Epithelial cell of proximal tubule (primary cell): ENCODE measurements around the gene RAB23. TPM values are rescaled to one million over a fixed set of nuclear protein-coding genes. Genes with fewer than 3 reads are reported as not detected.

ENCODE experiments used
- DNase-seq: peaks from one replicate; pipeline ENCODE4 v3.0.0-alpha.2; 2011; ENCODE audit warnings: low read depth
- H3K4me3 ChIP-seq: 2 replicates; pipeline ENCODE4 v1.5.1; 2011; ENCODE audit warnings: low read depth, mild to moderate bottlenecking, low read length
- total RNA-seq: library from RNA; depleted of rRNA; stranded (reverse); fragments of >200 nt; gene quantifications from 2 replicates; pipeline ENCODE4 v1.2.3, GENCODE V29; 2015
- TF ChIP-seq, protein P1 (sequence below): conservative IDR thresholded peaks from 2 replicates; pipeline ENCODE4 v1.5.1; 2012; ENCODE audit warnings: low read depth, mild to moderate bottlenecking, low read length

The RAB23 gene
- total RNA-seq, 1 donor from 2014 or later = 10.2 TPM

DNA sequence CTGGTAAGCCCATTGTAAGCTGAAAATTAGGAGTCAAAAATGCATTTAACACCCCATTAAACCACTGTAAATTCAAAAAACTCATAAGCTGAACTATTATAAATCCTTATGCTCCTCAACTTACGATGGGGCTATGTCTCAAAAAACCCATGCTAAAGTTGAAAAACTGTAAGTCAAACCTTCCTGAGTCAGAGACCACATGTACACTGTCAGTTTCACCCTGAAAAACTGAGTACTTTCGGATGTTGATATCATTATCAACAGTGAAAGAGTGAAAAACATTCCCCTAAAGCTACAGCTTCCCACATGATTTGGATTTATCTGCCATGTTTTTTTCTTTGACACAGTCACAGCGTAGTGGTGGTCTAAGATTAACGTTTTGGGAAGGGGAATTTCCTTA, 14.2 kb downstream of the RAB23 start:
- no peak for DNase-seq
- H3K4me3 ChIP-seq = no peak overlapping the region
- TF ChIP-seq, protein P1, sequence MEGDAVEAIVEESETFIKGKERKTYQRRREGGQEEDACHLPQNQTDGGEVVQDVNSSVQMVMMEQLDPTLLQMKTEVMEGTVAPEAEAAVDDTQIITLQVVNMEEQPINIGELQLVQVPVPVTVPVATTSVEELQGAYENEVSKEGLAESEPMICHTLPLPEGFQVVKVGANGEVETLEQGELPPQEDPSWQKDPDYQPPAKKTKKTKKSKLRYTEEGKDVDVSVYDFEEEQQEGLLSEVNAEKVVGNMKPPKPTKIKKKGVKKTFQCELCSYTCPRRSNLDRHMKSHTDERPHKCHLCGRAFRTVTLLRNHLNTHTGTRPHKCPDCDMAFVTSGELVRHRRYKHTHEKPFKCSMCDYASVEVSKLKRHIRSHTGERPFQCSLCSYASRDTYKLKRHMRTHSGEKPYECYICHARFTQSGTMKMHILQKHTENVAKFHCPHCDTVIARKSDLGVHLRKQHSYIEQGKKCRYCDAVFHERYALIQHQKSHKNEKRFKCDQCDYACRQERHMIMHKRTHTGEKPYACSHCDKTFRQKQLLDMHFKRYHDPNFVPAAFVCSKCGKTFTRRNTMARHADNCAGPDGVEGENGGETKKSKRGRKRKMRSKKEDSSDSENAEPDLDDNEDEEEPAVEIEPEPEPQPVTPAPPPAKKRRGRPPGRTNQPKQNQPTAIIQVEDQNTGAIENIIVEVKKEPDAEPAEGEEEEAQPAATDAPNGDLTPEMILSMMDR = no peak

DNA sequence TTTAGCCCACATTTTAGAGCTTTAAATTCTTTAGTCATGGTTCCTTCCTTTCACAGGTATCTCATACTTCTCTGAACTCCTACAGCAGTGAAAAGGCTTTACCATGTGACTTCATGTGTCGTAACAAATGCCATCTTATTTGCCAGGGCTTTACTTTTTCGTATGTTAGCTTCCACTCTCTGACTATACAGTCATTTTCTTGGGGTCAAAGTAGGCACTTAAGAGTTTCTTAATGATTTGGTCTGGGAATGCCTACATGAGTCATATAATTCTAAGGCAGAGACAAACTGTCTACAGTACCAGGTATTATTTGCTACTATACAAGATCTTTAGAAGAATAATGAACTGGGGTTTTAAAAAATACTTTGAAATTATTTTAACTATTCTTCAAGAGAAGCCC, 15.0 kb downstream of the RAB23 start:
- peak; percentile 39 for DNase-seq
- TF ChIP-seq, protein P1 = no peak
- H3K4me3 ChIP-seq = no peak overlapping the region

DNA sequence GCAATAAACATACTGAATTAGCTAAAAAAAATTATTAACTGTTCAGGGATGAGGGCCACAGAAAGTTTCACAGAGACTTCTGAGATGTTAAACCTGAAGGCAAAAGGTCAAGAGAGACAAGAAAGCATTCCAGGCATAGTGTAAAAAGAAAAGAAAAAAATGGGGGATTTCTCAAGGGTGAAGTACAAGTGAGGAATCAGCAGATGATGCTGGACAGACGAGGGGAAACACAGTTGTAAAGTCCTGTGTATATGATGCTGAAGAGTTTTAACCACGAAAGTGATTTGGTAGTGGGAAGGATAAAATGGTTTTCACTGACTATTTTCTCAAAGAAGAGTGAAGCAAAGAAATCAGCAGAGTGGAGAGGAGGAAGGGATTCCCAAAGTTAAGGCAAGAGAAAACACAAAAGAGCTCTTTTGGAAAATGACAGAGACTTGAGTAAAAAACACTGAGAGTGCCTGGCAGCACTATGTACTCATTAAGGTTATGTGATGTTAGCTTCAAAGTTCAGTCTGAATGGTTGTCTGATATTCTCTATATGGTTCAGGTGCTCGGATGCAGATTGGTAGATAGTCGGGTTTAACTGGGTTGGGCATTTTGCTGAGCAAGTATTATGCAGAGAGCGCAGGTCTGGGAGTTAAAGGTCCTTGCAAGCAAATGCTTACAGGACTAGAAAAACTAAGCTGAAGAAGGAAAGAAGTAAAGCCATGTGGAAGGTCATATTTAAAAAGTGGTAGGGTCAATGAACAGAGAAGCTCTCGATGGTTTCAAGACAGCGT, 16.4 kb downstream of the RAB23 start:
- H3K4me3 ChIP-seq = no peak overlapping the region
- no peak for DNase-seq
- TF ChIP-seq, protein P1 = no peak

DNA sequence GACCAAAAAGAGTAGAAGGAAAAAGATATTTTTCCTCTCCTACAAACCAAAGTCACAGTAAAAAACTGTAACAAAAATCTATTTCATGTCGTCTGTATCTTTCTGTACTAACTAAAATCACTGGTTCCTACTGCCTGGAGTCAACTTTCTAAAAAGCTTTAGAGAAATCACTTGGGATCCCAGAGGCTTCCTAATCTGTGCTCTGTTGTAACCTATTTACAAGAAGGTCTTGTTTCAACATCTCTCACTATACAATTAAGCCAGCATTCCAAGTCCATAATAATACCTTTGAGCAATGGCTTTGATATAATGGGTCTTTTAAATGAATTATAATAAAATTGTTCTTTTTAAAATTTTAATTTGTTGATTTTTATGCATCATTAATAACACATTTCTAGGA, 20.4 kb downstream of the RAB23 start:
- TF ChIP-seq, protein P1 = no peak

DNA sequence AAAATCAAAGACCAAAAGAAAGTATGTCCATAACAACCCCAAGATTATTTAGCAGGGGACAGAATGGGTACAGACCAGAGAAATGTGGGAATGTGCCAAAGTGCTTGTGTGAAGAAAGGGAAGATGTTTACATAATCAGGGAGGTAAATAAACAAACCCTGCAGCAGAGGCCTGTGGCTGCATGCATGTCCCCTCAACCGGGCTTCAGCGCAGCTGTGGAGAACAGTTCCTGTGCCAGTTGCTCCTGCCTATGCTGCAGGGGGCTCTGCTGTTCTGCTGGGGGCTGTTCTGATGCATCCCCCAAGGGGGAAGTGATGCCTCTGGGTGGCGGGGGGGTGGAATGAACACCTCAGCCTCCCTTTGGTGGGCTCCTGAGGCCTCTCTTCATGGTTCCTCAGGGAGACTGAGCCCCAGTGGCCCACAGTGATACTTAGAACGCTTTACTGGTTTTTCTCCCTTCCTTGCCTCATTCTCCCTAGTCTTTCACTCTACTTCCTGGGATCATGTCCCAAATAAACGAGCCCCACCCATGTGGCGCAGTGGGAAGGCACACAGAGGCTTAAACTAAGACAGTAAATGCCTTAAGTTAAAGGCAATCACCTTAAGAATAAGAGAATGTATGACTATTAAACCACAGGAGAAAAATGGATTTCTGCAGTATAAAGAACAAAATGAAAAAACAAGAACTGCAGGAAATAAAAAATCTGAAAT, 23.0 kb downstream of the RAB23 start:
- no peak for DNase-seq
- TF ChIP-seq, protein P1 = no peak
- H3K4me3 ChIP-seq = no peak overlapping the region

More for the DNA sequence above, 20.4 kb downstream of the RAB23 start:
- DNase-seq = no peak
- no peak overlapping the region for H3K4me3 ChIP-seq

DNA sequence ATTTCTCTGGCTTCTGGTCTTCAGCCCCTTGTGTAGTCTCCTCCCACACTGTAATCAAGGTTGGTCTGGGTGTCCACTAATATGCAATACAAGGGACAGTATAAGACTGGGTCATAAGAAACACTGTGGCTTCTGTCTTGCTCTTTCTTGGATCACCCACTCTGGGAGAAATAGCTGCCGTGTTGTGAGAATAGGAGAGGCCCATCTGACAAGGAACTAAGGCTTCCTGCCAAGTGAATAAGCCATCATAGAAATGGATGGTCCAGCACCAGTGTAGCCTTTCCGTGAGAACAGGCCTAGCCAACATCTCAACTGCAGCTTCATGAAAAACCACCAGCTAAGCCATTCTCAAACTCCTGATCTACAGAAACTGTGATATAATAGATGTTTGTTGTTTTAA, 26.6 kb downstream of the RAB23 start:
- no peak for DNase-seq
- TF ChIP-seq, protein P1 = no peak
- H3K4me3 ChIP-seq = no peak overlapping the region
